Ovary (tissue), 3 donors: ENCODE data around the gene FARP1.

Experiments used
- CTCF ChIP-seq, 3 donors: fragments of 450-650 bp in 2 of 3; fragments of 200-600 bp in 1 of 3; IDR thresholded peaks; one replicate each; pipeline versions ENCODE4 v1.5.1 to v1.8.0; 2016 to 2022; ENCODE audit warnings: antibody characterized with exemption in 3 of 3, mild to moderate bottlenecking in 1 of 3
- POLR2A ChIP-seq: fragments of 450-650 bp; IDR thresholded peaks from one replicate; pipeline ENCODE4 v1.6.1; 2017; ENCODE audit warnings: antibody characterized with exemption, mild to moderate bottlenecking, moderate library complexity
- donor health status: DM: no; HTN: no; CAD: no.

GRCh38 chr13:98396071-98396710, 253.3 kb downstream of the FARP1 start:
- no peak for TF ChIP-seq CTCF (IDR thresholded peaks at IDR 0.05)
- TF ChIP-seq POLR2A = no peak
